Type B pancreatic cell (in vitro differentiated cells): ENCODE results near the gene NDUFS6. TPM values are rescaled to one million over a fixed set of nuclear protein-coding genes. Genes with fewer than 3 reads are reported as not detected.
"Not testable (repeated sequence)": the region's sequence is repeated elsewhere in the genome, so short reads cannot be mapped to it uniquely, and the experiment has no call there.

Source experiments
- DNase-seq: peaks from one replicate; pipeline ENCODE4 v3.0.0; 2021; ENCODE audit warnings: mixed read lengths; ENCODE audit not compliant: unreplicated experiment; ENCODE audit errors: extremely low spot score
- H3K27ac Mint-ChIP-seq: 2 replicates; pipeline ENCODE4 v1.8.0; 2021; ENCODE audit warnings: mild to moderate bottlenecking, mixed read lengths
- H3K27me3 Mint-ChIP-seq: 2 replicates; pipeline ENCODE4 v1.8.0; 2021; ENCODE audit warnings: mixed read lengths
- H3K36me3 Mint-ChIP-seq: 2 replicates; pipeline ENCODE4 v1.8.0; 2021; ENCODE audit warnings: mixed read lengths
- H3K4me1 Mint-ChIP-seq: one replicate; pipeline ENCODE4 v1.8.0; 2021; ENCODE audit warnings: mixed read lengths; ENCODE audit not compliant: unreplicated experiment
- H3K4me3 Mint-ChIP-seq: 2 replicates; pipeline ENCODE4 v1.8.0; 2021; ENCODE audit warnings: mild to moderate bottlenecking, mixed read lengths
- H3K9me3 Mint-ChIP-seq: 2 replicates; pipeline ENCODE4 v1.8.0; 2021; ENCODE audit warnings: mixed read lengths
- CTCF ChIP-seq: fragments of 200-600 bp; sonication (generic); conservative IDR thresholded peaks from 2 replicates; pipeline ENCODE4 v1.5.0; 2021; ENCODE audit warnings: antibody characterized with exemption, mild to moderate bottlenecking
- total RNA-seq: library from RNA; stranded (reverse); gene quantifications from 2 replicates; pipeline ENCODE4 v1.2.1, GENCODE V29; 2021; ENCODE audit warnings: low replicate concordance

Gene NDUFS6
- total RNA-seq, 1 donor from 2014 or later, result 37.7 TPM

- TF ChIP-seq CTCF, result no peak
- H3K27ac Mint-ChIP-seq, result no peak overlapping the region
- H3K4me1 Mint-ChIP-seq, result peaks cover 14% of the 10 kb centered on the region
- H3K36me3 Mint-ChIP-seq, result no peaks in the 10 kb centered on the region
- no peaks in the 10 kb centered on the region for H3K9me3 Mint-ChIP-seq
- H3K27me3 Mint-ChIP-seq, result peaks cover 21% of the 10 kb centered on the region
- no peak for DNase-seq
- no peak overlapping the region for H3K4me3 Mint-ChIP-seq
Measured at GRCh38 chr5:1786621-1787471, 14.4 kb upstream of the NDUFS6 start.

GRCh38 chr5:1787472-1788047 is 13.6 kb upstream of the NDUFS6 start:
- no peaks in the 10 kb centered on the region for H3K36me3 Mint-ChIP-seq
- H3K4me1 Mint-ChIP-seq, result peaks cover 10% of the 10 kb centered on the region
- no peak for TF ChIP-seq CTCF
- no peaks in the 10 kb centered on the region for H3K9me3 Mint-ChIP-seq
- no peak overlapping the region for H3K27ac Mint-ChIP-seq
- peaks cover 17% of the 10 kb centered on the region for H3K27me3 Mint-ChIP-seq
- no peak overlapping the region for H3K4me3 Mint-ChIP-seq
- no peak for DNase-seq

- Mint-ChIP-seq H3K9me3 (no peaks in the 10 kb centered on the region), H3K36me3 (no peaks in the 10 kb centered on the region), H3K4me1 (peaks cover 4% of the 10 kb centered on the region), H3K27ac (no peak overlapping the region), H3K27me3 (peaks cover 13% of the 10 kb centered on the region), H3K4me3 (no peak overlapping the region)
- TF ChIP-seq CTCF, result no peak
- DNase-seq, result no peak
Measured at GRCh38 chr5:1788200-1788599, 13.0 kb upstream of the NDUFS6 start.

GRCh38 chr5:1788828-1789227 is 12.4 kb upstream of the NDUFS6 start:
- no peak overlapping the region for H3K4me3 Mint-ChIP-seq
- no peak for DNase-seq
- no peaks in the 10 kb centered on the region for H3K36me3 Mint-ChIP-seq
- peaks cover 9% of the 10 kb centered on the region for H3K27me3 Mint-ChIP-seq
- TF ChIP-seq CTCF, result no peak
- no peaks in the 10 kb centered on the region for H3K9me3 Mint-ChIP-seq
- no peaks in the 10 kb centered on the region for H3K4me1 Mint-ChIP-seq
- H3K27ac Mint-ChIP-seq, result no peak overlapping the region

GRCh38 chr5:1789438-1789833 is 11.8 kb upstream of the NDUFS6 start:
- H3K27me3 Mint-ChIP-seq, H3K4me1 Mint-ChIP-seq, DNase-seq, H3K27ac Mint-ChIP-seq, H3K36me3 Mint-ChIP-seq, H3K4me3 Mint-ChIP-seq, H3K9me3 Mint-ChIP-seq: not testable (repeated sequence)

GRCh38 chr5:1789834-1790471 is 11.3 kb upstream of the NDUFS6 start:
- H3K4me3 Mint-ChIP-seq, result no peak overlapping the region
- no peaks in the 10 kb centered on the region for H3K36me3 Mint-ChIP-seq
- no peak overlapping the region for H3K27ac Mint-ChIP-seq
- H3K9me3 Mint-ChIP-seq, result no peaks in the 10 kb centered on the region
- no peaks in the 10 kb centered on the region for H3K4me1 Mint-ChIP-seq
- peaks cover 3% of the 10 kb centered on the region for H3K27me3 Mint-ChIP-seq
- no peak for TF ChIP-seq CTCF
- no peak for DNase-seq
